Measurements from ENCODE around the gene GP9.

DNA sequence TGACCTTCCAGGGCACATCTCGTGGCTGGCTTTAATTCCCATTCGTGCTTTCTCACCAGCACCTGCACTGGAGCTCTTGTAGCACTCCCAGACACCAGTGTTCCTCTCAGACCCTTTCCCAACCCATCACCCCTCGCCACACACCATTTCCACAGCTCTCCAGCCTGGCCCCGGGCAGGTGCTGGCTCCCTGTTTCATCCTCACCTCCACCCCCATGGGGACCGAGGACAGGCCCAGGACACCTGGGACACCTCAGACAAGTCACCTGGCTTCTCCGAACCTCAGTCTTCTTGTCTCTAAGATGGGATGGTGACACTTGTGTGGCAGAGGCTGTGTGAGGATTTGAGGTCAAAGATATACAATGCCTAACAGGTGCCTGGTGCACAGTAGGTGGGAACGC is 27.4 kb upstream of the GP9 start:
- TF ChIP-seq, protein P1, sequence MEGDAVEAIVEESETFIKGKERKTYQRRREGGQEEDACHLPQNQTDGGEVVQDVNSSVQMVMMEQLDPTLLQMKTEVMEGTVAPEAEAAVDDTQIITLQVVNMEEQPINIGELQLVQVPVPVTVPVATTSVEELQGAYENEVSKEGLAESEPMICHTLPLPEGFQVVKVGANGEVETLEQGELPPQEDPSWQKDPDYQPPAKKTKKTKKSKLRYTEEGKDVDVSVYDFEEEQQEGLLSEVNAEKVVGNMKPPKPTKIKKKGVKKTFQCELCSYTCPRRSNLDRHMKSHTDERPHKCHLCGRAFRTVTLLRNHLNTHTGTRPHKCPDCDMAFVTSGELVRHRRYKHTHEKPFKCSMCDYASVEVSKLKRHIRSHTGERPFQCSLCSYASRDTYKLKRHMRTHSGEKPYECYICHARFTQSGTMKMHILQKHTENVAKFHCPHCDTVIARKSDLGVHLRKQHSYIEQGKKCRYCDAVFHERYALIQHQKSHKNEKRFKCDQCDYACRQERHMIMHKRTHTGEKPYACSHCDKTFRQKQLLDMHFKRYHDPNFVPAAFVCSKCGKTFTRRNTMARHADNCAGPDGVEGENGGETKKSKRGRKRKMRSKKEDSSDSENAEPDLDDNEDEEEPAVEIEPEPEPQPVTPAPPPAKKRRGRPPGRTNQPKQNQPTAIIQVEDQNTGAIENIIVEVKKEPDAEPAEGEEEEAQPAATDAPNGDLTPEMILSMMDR (IDR thresholded peaks at IDR 0.05; ENCODE audit: low read depth, low read length, missing input control) = no peak
- TF ChIP-seq, protein P2, sequence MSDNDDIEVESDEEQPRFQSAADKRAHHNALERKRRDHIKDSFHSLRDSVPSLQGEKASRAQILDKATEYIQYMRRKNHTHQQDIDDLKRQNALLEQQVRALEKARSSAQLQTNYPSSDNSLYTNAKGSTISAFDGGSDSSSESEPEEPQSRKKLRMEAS (IDR thresholded peaks at IDR 0.05) = no peak

Data from liver (tissue), 2 donors.